Endodermal cell (in vitro differentiated cells): Measurements from ENCODE around the gene ANKFN1. TPM values are rescaled to one million over a fixed set of nuclear protein-coding genes. Genes with fewer than 3 reads are reported as not detected.

ENCODE experiments used
- DNase-seq: peaks from one replicate; pipeline ENCODE4 v3.0.0-alpha.2; 2017
- H3K27ac ChIP-seq: 2 replicates; pipeline ENCODE4 v1.5.1; 2013; ENCODE audit warnings: mild to moderate bottlenecking, low read depth, low read length, moderate library complexity
- H3K27me3 ChIP-seq: 2 replicates; pipeline ENCODE4 v1.6.1; 2013; ENCODE audit warnings: mild to moderate bottlenecking, low read length, moderate library complexity; ENCODE audit not compliant: insufficient read depth, control insufficient read depth, poor library complexity, severe bottlenecking
- H3K36me3 ChIP-seq: 2 replicates; pipeline ENCODE4 v1.7.0; 2013; ENCODE audit warnings: mild to moderate bottlenecking, low read length, moderate library complexity; ENCODE audit not compliant: control insufficient read depth, insufficient read depth
- H3K4me1 ChIP-seq: one replicate; pipeline ENCODE4 v1.7.0; 2013; ENCODE audit warnings: low read length; ENCODE audit not compliant: control insufficient read depth, insufficient read depth
- H3K4me3 ChIP-seq: 2 replicates; pipeline ENCODE4 v1.5.1; 2013; ENCODE audit warnings: mild to moderate bottlenecking, low read length, moderate library complexity
- H3K9ac ChIP-seq: 2 replicates; pipeline ENCODE4 v1.6.1; 2013; ENCODE audit warnings: mild to moderate bottlenecking, low read length, moderate library complexity; ENCODE audit not compliant: poor library complexity, severe bottlenecking; ENCODE audit errors: extremely low read depth
- H3K9me3 ChIP-seq: 2 replicates; pipeline ENCODE4 v1.6.1; 2013; ENCODE audit warnings: mild to moderate bottlenecking, low read length, moderate library complexity; ENCODE audit not compliant: control insufficient read depth
- H3K27ac Mint-ChIP-seq: 2 replicates; pipeline ENCODE4 v1.8.0; 2020; ENCODE audit warnings: mixed read lengths
- H3K27me3 Mint-ChIP-seq: 2 replicates; pipeline ENCODE4 v1.8.0; 2021; ENCODE audit warnings: mild to moderate bottlenecking, mixed read lengths; ENCODE audit not compliant: insufficient read depth
- H3K36me3 Mint-ChIP-seq: 2 replicates; pipeline ENCODE4 v1.8.0; 2020; ENCODE audit warnings: low read depth, mixed read lengths
- H3K4me1 Mint-ChIP-seq: 2 replicates; pipeline ENCODE4 v1.8.0; 2020; ENCODE audit warnings: mixed read lengths
- H3K4me3 Mint-ChIP-seq: 2 replicates; pipeline ENCODE4 v1.8.0; 2020; ENCODE audit warnings: mild to moderate bottlenecking, moderate library complexity, mixed read lengths
- H3K9me3 Mint-ChIP-seq: 2 replicates; pipeline ENCODE4 v1.8.0; 2020; ENCODE audit warnings: mild to moderate bottlenecking, mixed read lengths
- CTCF ChIP-seq: fragments of 200-600 bp; sonication (generic); conservative IDR thresholded peaks from 2 replicates; pipeline ENCODE4 v1.5.0; 2021; ENCODE audit warnings: antibody characterized with exemption, mild to moderate bottlenecking
- WGBS, 2 experiments: methylation state at CpG; one replicate each; pipeline versions ENCODE4 v1.1.5 to v1.1.7; 2013; ENCODE audit warnings: missing lambda C conversion rate in 2 of 2, mixed read lengths in 1 of 2; ENCODE audit not compliant: insufficient coverage in 1 of 2, insufficient read length in 1 of 2; 5-methylcytosine and 5-hydroxymethylcytosine counted together
- total RNA-seq, 2 donors: library from RNA; stranded (reverse); fragmentation: NEBNext Ultra II Directional in 1 of 2; extraction: Animal tissue kit (Norgen Biotek cat#: 25700) in 1 of 2; gene quantifications; 2 replicates in 1 of 2; 3 replicates in 1 of 2; pipeline ENCODE4 v1.2.1, GENCODE V29; 2021

Gene ANKFN1
- total RNA-seq, 2 donors from 2014 or later, result not detected

GRCh38 chr17:56495556-56495955 lies 342.3 kb downstream of the ANKFN1 start:
- Histone ChIP-seq H3K36me3 (no peaks in the 10 kb centered on the region), H3K4me1 (no peaks in the 10 kb centered on the region), H3K4me3 (no peak overlapping the region), H3K9ac (no peak overlapping the region), H3K27me3 (no peaks in the 10 kb centered on the region), H3K27ac (no peak overlapping the region), H3K9me3 (no peaks in the 10 kb centered on the region)
- Mint-ChIP-seq H3K36me3 (no peaks in the 10 kb centered on the region), H3K9me3 (no peaks in the 10 kb centered on the region), H3K27ac (no peak overlapping the region), H3K4me3 (no peak overlapping the region), H3K27me3 (peaks cover 2% of the 10 kb centered on the region), H3K4me1 (no peaks in the 10 kb centered on the region)
- no peak for TF ChIP-seq CTCF
- DNase-seq, result no peak
- 84 to 94% methylated on average over 3 of the region's 3 CpGs for WGBS, 2 experiments

GRCh38 chr17:56497132-56497531 lies 343.9 kb downstream of the ANKFN1 start:
- no peak for DNase-seq
- no peaks in the 10 kb centered on the region for H3K4me1 ChIP-seq
- H3K27ac ChIP-seq, result no peak overlapping the region
- Mint-ChIP-seq H3K9me3 (no peaks in the 10 kb centered on the region), H3K27ac (no peak overlapping the region), H3K27me3 (no peaks in the 10 kb centered on the region), H3K4me1 (no peaks in the 10 kb centered on the region), H3K36me3 (no peaks in the 10 kb centered on the region), H3K4me3 (no peak overlapping the region)
- no peak for TF ChIP-seq CTCF
- H3K36me3 ChIP-seq, result no peaks in the 10 kb centered on the region
- H3K4me3 ChIP-seq, result no peak overlapping the region
- no peak overlapping the region for H3K9ac ChIP-seq
- 96% methylated on average over 2 of the region's 2 CpGs; no CpG with 5 or more reads in 1 of the 2 experiments for WGBS, 2 experiments
- no peaks in the 10 kb centered on the region for H3K27me3 ChIP-seq
- no peaks in the 10 kb centered on the region for H3K9me3 ChIP-seq

GRCh38 chr17:56499799-56500388 lies 346.6 kb downstream of the ANKFN1 start:
- Mint-ChIP-seq H3K4me3 (no peak overlapping the region), H3K36me3 (no peaks in the 10 kb centered on the region), H3K27ac (no peak overlapping the region), H3K9me3 (no peaks in the 10 kb centered on the region), H3K27me3 (no peaks in the 10 kb centered on the region), H3K4me1 (no peaks in the 10 kb centered on the region)
- Histone ChIP-seq H3K36me3 (no peaks in the 10 kb centered on the region), H3K27ac (no peak overlapping the region), H3K27me3 (no peaks in the 10 kb centered on the region), H3K9me3 (no peaks in the 10 kb centered on the region), H3K9ac (no peak overlapping the region), H3K4me1 (no peaks in the 10 kb centered on the region), H3K4me3 (no peak overlapping the region)
- WGBS, 2 experiments, result 38% methylated on average over 1 of the region's 1 CpG; no CpG with 5 or more reads in 1 of the 2 experiments
- TF ChIP-seq CTCF, result peak; percentile 80
- peak; percentile 65 for DNase-seq
